Loucy (cell line): ENCODE measurements around the gene TUBA1A.
"Not testable (repeated sequence)": the region's sequence is repeated elsewhere in the genome, so short reads cannot be mapped to it uniquely, and the experiment has no call there.

Experiments used
- H2AFZ ChIP-seq: fragments of 200-600 bp; sonication (generic); 2 replicates; pipeline ENCODE4 v1.6.0; 2016; ENCODE audit warnings: antibody characterized with exemption, mild to moderate bottlenecking, low read length, moderate library complexity
- H3F3A ChIP-seq: fragments of 200-600 bp; 2 replicates; pipeline ENCODE4 v1.6.0; 2016; ENCODE audit warnings: antibody characterized with exemption, low read depth, mild to moderate bottlenecking
- H3K27me3 ChIP-seq: fragments of 200-600 bp; sonication (generic); 2 replicates; pipeline ENCODE4 v1.6.1; 2014; ENCODE audit warnings: low read length, mild to moderate bottlenecking; ENCODE audit not compliant: insufficient read depth, poor library complexity, severe bottlenecking
- H3K36me3 ChIP-seq: fragments of 200-600 bp; sonication (generic); 2 replicates; pipeline ENCODE4 v1.6.1; 2016; ENCODE audit warnings: low read length; ENCODE audit not compliant: insufficient read depth
- H3K4me1 ChIP-seq: fragments of 200-600 bp; sonication (generic); 2 replicates; pipeline ENCODE4 v1.5.1; 2014; ENCODE audit warnings: low read length, mild to moderate bottlenecking; ENCODE audit not compliant: insufficient read depth, poor library complexity, severe bottlenecking
- H3K4me2 ChIP-seq: fragments of 200-600 bp; sonication (generic); 2 replicates; pipeline ENCODE4 v1.6.0; 2014; ENCODE audit warnings: antibody characterized with exemption, low read length, low read depth, mild to moderate bottlenecking; ENCODE audit not compliant: poor library complexity, severe bottlenecking
- H3K4me3 ChIP-seq: fragments of 200-600 bp; sonication (generic); 2 replicates; pipeline ENCODE4 v1.5.1; 2014; ENCODE audit warnings: low read length, mild to moderate bottlenecking, mixed read lengths; ENCODE audit not compliant: poor library complexity, severe bottlenecking
- H3K79me2 ChIP-seq: fragments of 200-600 bp; sonication (generic); 2 replicates; pipeline ENCODE4 v1.6.1; 2014; ENCODE audit warnings: low read length; ENCODE audit not compliant: insufficient read depth
- H3K9ac ChIP-seq: fragments of 200-600 bp; sonication (generic); 2 replicates; pipeline ENCODE4 v1.6.0; 2014; ENCODE audit warnings: mild to moderate bottlenecking, low read depth, low read length, moderate library complexity; ENCODE audit not compliant: poor library complexity, severe bottlenecking
- H3K9me2 ChIP-seq: fragments of 200-600 bp; sonication (generic); replicated peaks from 2 replicates; pipeline ENCODE4 v1.6.1; 2016; ENCODE audit warnings: low read depth, low read length, mixed read lengths
- H3K9me3 ChIP-seq: fragments of 200-600 bp; sonication (generic); 2 replicates; pipeline ENCODE4 v1.6.1; 2014; ENCODE audit warnings: mild to moderate bottlenecking, antibody characterized with exemption, low read length, low read depth; ENCODE audit not compliant: insufficient read depth
- H4K20me1 ChIP-seq: fragments of 200-600 bp; sonication (generic); 2 replicates; pipeline ENCODE4 v1.6.0; 2014; ENCODE audit warnings: antibody characterized with exemption, low read length, mild to moderate bottlenecking; ENCODE audit not compliant: insufficient read depth, poor library complexity, severe bottlenecking
- EZH2phosphoT487 ChIP-seq: fragments of 200-600 bp; IDR thresholded peaks from 2 replicates; pipeline ENCODE4 v1.6.1; 2018; ENCODE audit warnings: antibody characterized with exemption, mild to moderate bottlenecking, moderate library complexity, borderline replicate concordance
- TF ChIP-seq, protein P1 (sequence below): fragments of 200-600 bp; sonication (generic); conservative IDR thresholded peaks from 2 replicates; pipeline ENCODE4 v1.5.1; 2014; ENCODE audit warnings: mild to moderate bottlenecking, antibody characterized with exemption, low read length

Gene TUBA1A

DNA sequence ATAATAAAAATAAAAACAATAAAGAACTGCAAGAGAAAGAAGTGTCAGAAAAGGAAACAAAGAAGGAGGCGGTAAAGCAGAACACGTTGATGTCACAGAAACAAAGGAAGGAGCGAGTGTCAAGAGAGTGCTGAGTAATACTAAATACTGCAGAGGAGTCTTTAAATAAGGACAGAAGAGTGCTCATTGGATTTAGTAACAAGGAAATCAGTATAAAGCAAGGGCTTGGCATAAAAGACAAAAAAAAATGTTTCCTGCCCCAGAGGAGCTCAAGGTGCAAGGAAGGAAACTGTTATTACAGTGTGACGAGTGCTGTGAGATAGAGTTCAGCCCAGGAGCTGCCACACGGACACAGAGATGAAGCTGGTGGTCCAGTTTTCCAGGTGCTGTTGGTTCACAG lies 8.4 kb upstream of the TUBA1A start:
- Histone ChIP-seq H3K9ac (no peak overlapping the region), H3K4me1 (peaks cover 30% of the 10 kb centered on the region), H3K79me2 (no peaks in the 10 kb centered on the region), H4K20me1 (no peaks in the 10 kb centered on the region), H3K4me2 (peak overlapping the region; percentile 53), H3K9me3 (no peaks in the 10 kb centered on the region), H3K9me2 (no peaks in the 10 kb centered on the region), H3K36me3 (no peaks in the 10 kb centered on the region), H3K27me3 (no peaks in the 10 kb centered on the region), H3K4me3 (peak overlapping the region; percentile 29), H2AFZ (peak overlapping the region; percentile 58), H3F3A (0 out of 2 replicates have a peak, but pooled peaks cover 5% of the 10 kb centered on the region)
- no peak for TF ChIP-seq EZH2phosphoT487
- TF ChIP-seq, protein P1, sequence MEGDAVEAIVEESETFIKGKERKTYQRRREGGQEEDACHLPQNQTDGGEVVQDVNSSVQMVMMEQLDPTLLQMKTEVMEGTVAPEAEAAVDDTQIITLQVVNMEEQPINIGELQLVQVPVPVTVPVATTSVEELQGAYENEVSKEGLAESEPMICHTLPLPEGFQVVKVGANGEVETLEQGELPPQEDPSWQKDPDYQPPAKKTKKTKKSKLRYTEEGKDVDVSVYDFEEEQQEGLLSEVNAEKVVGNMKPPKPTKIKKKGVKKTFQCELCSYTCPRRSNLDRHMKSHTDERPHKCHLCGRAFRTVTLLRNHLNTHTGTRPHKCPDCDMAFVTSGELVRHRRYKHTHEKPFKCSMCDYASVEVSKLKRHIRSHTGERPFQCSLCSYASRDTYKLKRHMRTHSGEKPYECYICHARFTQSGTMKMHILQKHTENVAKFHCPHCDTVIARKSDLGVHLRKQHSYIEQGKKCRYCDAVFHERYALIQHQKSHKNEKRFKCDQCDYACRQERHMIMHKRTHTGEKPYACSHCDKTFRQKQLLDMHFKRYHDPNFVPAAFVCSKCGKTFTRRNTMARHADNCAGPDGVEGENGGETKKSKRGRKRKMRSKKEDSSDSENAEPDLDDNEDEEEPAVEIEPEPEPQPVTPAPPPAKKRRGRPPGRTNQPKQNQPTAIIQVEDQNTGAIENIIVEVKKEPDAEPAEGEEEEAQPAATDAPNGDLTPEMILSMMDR, result no peak

DNA sequence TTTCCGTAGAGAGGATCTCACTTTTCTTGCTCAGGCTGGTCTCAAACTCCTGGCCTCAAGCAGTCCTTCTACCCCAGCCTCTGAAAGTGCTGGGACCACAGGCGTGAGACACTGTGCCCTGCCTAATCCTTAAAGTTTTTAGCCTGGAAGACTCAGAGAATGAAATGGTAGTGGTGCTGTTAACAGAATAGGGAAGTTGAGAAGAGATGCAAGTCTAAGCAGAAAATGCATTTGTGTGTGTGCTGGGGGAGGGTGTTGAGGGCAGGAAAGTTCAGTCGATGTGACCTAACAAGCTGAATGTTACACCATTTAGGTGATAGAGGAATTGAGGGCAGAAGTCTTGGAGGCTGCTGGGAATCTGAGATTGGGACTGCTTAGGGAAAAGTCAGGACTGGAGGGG lies 6.9 kb upstream of the TUBA1A start:
- H3F3A ChIP-seq, result 0 out of 2 replicates have a peak, but pooled peaks cover 3% of the 10 kb centered on the region
- no peaks in the 10 kb centered on the region for H3K9me2 ChIP-seq
- no peaks in the 10 kb centered on the region for H3K36me3 ChIP-seq
- H3K9ac ChIP-seq, result no peak overlapping the region
- no peaks in the 10 kb centered on the region for H4K20me1 ChIP-seq
- H3K4me2 ChIP-seq, result no peak overlapping the region
- no peaks in the 10 kb centered on the region for H3K9me3 ChIP-seq
- peaks cover 16% of the 10 kb centered on the region for H3K4me1 ChIP-seq
- TF ChIP-seq, protein P1, result no peak
- TF ChIP-seq EZH2phosphoT487, result no peak
- H3K27me3 ChIP-seq, result no peaks in the 10 kb centered on the region
- H2AFZ ChIP-seq, result 0 out of 2 replicates have a peak overlapping the region, but pooled peaks have one; percentile 26
- no peaks in the 10 kb centered on the region for H3K79me2 ChIP-seq
- H3K4me3 ChIP-seq, result no peak overlapping the region

DNA sequence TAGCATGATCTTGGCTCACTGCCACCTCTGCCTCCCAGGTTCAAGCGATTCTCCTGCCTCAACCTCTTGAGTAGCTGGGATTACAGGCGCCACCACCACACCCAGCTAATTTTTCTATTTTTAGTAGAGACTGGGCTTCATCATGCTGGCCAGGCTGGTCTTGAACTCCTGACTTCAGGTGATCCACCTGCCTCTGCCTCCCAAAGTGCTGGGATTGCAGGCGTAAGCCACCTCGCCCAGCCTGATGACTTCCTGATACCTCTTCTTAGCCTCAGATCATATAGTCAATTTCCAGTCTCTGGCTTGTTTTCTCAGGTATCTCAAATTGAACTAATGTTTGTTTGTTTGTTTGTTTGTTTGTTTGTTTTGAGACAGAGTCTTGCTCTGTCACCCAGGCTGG lies 4.9 kb upstream of the TUBA1A start:
- not testable (repeated sequence) for H3K9me3 ChIP-seq, H3K79me2 ChIP-seq, H3K4me3 ChIP-seq, H2AFZ ChIP-seq, H3K27me3 ChIP-seq, H3K9ac ChIP-seq, H3K4me2 ChIP-seq, H3K9me2 ChIP-seq, H4K20me1 ChIP-seq, H3K36me3 ChIP-seq, H3F3A ChIP-seq
- peaks cover 20% of the 10 kb centered on the region for H3K4me1 ChIP-seq

DNA sequence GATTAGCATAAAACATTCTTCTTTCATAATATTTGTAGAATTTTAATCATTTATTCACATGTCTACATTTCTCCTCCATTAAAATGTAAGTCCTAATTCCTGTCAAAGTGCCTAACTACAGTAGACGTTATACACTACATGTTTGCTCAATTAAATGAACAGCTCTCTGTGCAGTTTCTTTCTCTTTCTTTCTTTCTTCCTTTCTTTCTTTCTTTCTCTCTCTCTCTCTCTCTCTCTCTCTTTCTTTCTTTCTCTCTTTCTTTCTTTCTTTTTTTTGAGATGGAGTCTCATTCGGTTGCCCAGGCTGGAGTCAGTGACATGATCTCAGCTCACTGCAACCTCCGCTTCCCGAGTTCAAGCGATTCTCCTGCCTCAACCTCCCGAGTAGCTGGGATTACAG lies 2.6 kb upstream of the TUBA1A start:
- not testable (repeated sequence) for H3K36me3 ChIP-seq, H2AFZ ChIP-seq, H3K27me3 ChIP-seq, H3K4me2 ChIP-seq, H3K9ac ChIP-seq, H3F3A ChIP-seq, H3K4me3 ChIP-seq, H3K9me2 ChIP-seq, H3K9me3 ChIP-seq
- Histone ChIP-seq H3K79me2 (peaks cover 17% of the 10 kb centered on the region), H4K20me1 (peaks cover 10% of the 10 kb centered on the region), H3K4me1 (peaks cover 18% of the 10 kb centered on the region)
